Activated T-cell treated with anti-CD3 and anti-CD28 coated beads, Interleukin-2, amount 50 U/mL, for 72 hours (primary cell): Measurements from ENCODE around the gene TEX2. TPM values are rescaled to one million over a fixed set of nuclear protein-coding genes. Genes with fewer than 3 reads are reported as not detected.

Experiments
- ATAC-seq, 2 donors: fragments of 150-1000 bp; cut with Tn5 transposase; replicated peaks in 1 of 2; 2 replicates each; pipeline ENCODE4 v1.10.0; 2021; ENCODE audit warnings: moderate library complexity in 2 of 2, mild to moderate bottlenecking in 1 of 2
- DNase-seq, 2 donors: peaks; one replicate each; pipeline ENCODE4 v3.0.0; 2021 to 2022; ENCODE audit warnings: mixed read lengths in 1 of 2
- H3K27ac Mint-ChIP-seq: one replicate; pipeline ENCODE4 v1.8.0; 2022; ENCODE audit warnings: mild to moderate bottlenecking, moderate library complexity, mixed read lengths
- H3K27me3 Mint-ChIP-seq: one replicate; pipeline ENCODE4 v1.8.0; 2022; ENCODE audit warnings: low read depth, mixed read lengths
- H3K36me3 Mint-ChIP-seq, 2 donors: one replicate each; pipeline ENCODE4 v1.8.0; 2022; ENCODE audit warnings: mixed read lengths in 2 of 2, mild to moderate bottlenecking in 1 of 2; ENCODE audit not compliant: insufficient read depth in 2 of 2
- H3K4me1 Mint-ChIP-seq: one replicate; pipeline ENCODE4 v1.8.0; 2022; ENCODE audit warnings: low read depth, mixed read lengths
- H3K4me3 Mint-ChIP-seq, 2 donors: one replicate each; pipeline ENCODE4 v1.8.0; 2022; ENCODE audit warnings: mild to moderate bottlenecking in 2 of 2, mixed read lengths in 2 of 2, moderate library complexity in 2 of 2
- H3K9me3 Mint-ChIP-seq, 2 donors: one replicate each; pipeline ENCODE4 v1.8.0; 2022; ENCODE audit warnings: mixed read lengths in 2 of 2
- total RNA-seq, 2 donors: library from RNA; stranded (reverse); gene quantifications; one replicate each; pipeline ENCODE4 v1.2.3, GENCODE V29; 2022

TEX2 gene
- total RNA-seq = 10 to 100 TPM; 10.5 to 15.7 TPM

GRCh38 chr17:64263000-64263766 lies at the start of gene TEX2:
TSS of gene TEX2 (minus strand) at chr17:64263260. CDS start at chr17:64214217, 49,043 bp downstream.
- ATAC-seq (peak; percentile 86 to 87), DNase-seq (peak; percentile 93 to 94)
- Mint-ChIP-seq H3K27me3 (no peaks in the 10 kb centered on the region), H3K4me3 (peak within 1 kb of the TSS; percentile 93), H3K4me1 (peaks cover 46% of the 10 kb centered on the region), H3K9me3 (no peaks in the 10 kb centered on the region), H3K36me3 (no peaks in the 10 kb centered on the region), H3K27ac (peak within 1 kb of the TSS; percentile 78)

GRCh38 chr17:64309710-64310109 lies 46.6 kb upstream of the TEX2 start:
- H3K27me3 Mint-ChIP-seq = no peaks in the 10 kb centered on the region
- DNase-seq = no peak
- H3K4me3 Mint-ChIP-seq = no peak overlapping the region
- H3K36me3 Mint-ChIP-seq = no peaks in the 10 kb centered on the region
- no peaks in the 10 kb centered on the region for H3K9me3 Mint-ChIP-seq
- peaks cover 9% of the 10 kb centered on the region for H3K4me1 Mint-ChIP-seq
- ATAC-seq = no peak
- no peak overlapping the region for H3K27ac Mint-ChIP-seq

- ATAC-seq (no peak), DNase-seq (no peak)
- H3K27me3 Mint-ChIP-seq = no peaks in the 10 kb centered on the region
- peaks cover 9% of the 10 kb centered on the region for H3K4me1 Mint-ChIP-seq
- no peaks in the 10 kb centered on the region for H3K36me3 Mint-ChIP-seq
- no peaks in the 10 kb centered on the region for H3K9me3 Mint-ChIP-seq
- no peak overlapping the region for H3K4me3 Mint-ChIP-seq
- no peak overlapping the region for H3K27ac Mint-ChIP-seq
Observed at GRCh38 chr17:64309021-64309420, 46.0 kb upstream of the TEX2 start.

GRCh38 chr17:64306850-64307463 lies 43.9 kb upstream of the TEX2 start:
- Mint-ChIP-seq H3K27me3 (no peaks in the 10 kb centered on the region), H3K27ac (no peak overlapping the region), H3K9me3 (no peaks in the 10 kb centered on the region), H3K36me3 (no peaks in the 10 kb centered on the region), H3K4me1 (peaks cover 9% of the 10 kb centered on the region), H3K4me3 (no peak overlapping the region)
- peak in 1 of 2 donors; percentile 43 for ATAC-seq
- DNase-seq = peak; percentile 58 to 67

GRCh38 chr17:64304551-64304950 lies 41.5 kb upstream of the TEX2 start:
- Mint-ChIP-seq H3K27me3 (no peaks in the 10 kb centered on the region), H3K4me3 (no peak overlapping the region), H3K36me3 (no peaks in the 10 kb centered on the region), H3K4me1 (peaks cover 9% of the 10 kb centered on the region), H3K27ac (no peak overlapping the region), H3K9me3 (no peaks in the 10 kb centered on the region)
- no peak for ATAC-seq
- DNase-seq = no peak

GRCh38 chr17:64300699-64300965 lies 37.6 kb upstream of the TEX2 start:
- ATAC-seq = no peak
- H3K27ac Mint-ChIP-seq = no peak overlapping the region
- H3K9me3 Mint-ChIP-seq = no peaks in the 10 kb centered on the region
- no peaks in the 10 kb centered on the region for H3K27me3 Mint-ChIP-seq
- H3K4me1 Mint-ChIP-seq = no peaks in the 10 kb centered on the region
- no peak overlapping the region for H3K4me3 Mint-ChIP-seq
- DNase-seq = no peak
- H3K36me3 Mint-ChIP-seq = no peaks in the 10 kb centered on the region

- no peak overlapping the region for H3K27ac Mint-ChIP-seq
- H3K27me3 Mint-ChIP-seq = no peaks in the 10 kb centered on the region
- no peaks in the 10 kb centered on the region for H3K36me3 Mint-ChIP-seq
- H3K4me1 Mint-ChIP-seq = no peaks in the 10 kb centered on the region
- no peaks in the 10 kb centered on the region for H3K9me3 Mint-ChIP-seq
- ATAC-seq (no peak), DNase-seq (no peak)
- no peak overlapping the region for H3K4me3 Mint-ChIP-seq
Observed at GRCh38 chr17:64297467-64298088, 34.5 kb upstream of the TEX2 start.

GRCh38 chr17:64296246-64296645 lies 33.2 kb upstream of the TEX2 start:
- ATAC-seq = no peak
- Mint-ChIP-seq H3K27ac (no peak overlapping the region), H3K9me3 (peaks cover 3% of the 10 kb centered on the region in 2 donors), H3K36me3 (peaks cover 2 to 8% of the 10 kb centered on the region in 2 donors), H3K4me1 (no peaks in the 10 kb centered on the region), H3K4me3 (no peak overlapping the region), H3K27me3 (no peaks in the 10 kb centered on the region)
- no peak for DNase-seq

GRCh38 chr17:64295146-64295545 lies 32.1 kb upstream of the TEX2 start:
- H3K27me3 Mint-ChIP-seq = no peaks in the 10 kb centered on the region
- H3K4me1 Mint-ChIP-seq = no peaks in the 10 kb centered on the region
- H3K4me3 Mint-ChIP-seq = no peak overlapping the region
- peaks cover 5 to 15% of the 10 kb centered on the region in 2 donors for H3K36me3 Mint-ChIP-seq
- ATAC-seq (no peak), DNase-seq (no peak)
- peaks cover 5 to 9% of the 10 kb centered on the region in 2 donors for H3K9me3 Mint-ChIP-seq
- H3K27ac Mint-ChIP-seq = no peak overlapping the region

GRCh38 chr17:64291268-64291851 lies 28.3 kb upstream of the TEX2 start:
- H3K36me3 Mint-ChIP-seq = peaks cover 5 to 15% of the 10 kb centered on the region in 2 donors
- no peak overlapping the region for H3K4me3 Mint-ChIP-seq
- no peaks in the 10 kb centered on the region for H3K27me3 Mint-ChIP-seq
- no peaks in the 10 kb centered on the region for H3K4me1 Mint-ChIP-seq
- ATAC-seq (no peak), DNase-seq (no peak)
- H3K27ac Mint-ChIP-seq = no peak overlapping the region
- peaks cover 5 to 9% of the 10 kb centered on the region in 2 donors for H3K9me3 Mint-ChIP-seq

GRCh38 chr17:64289741-64290141 lies 26.7 kb upstream of the TEX2 start:
- Mint-ChIP-seq H3K27me3 (no peaks in the 10 kb centered on the region), H3K27ac (no peak overlapping the region), H3K4me3 (no peak overlapping the region), H3K9me3 (peaks cover 5 to 9% of the 10 kb centered on the region in 2 donors), H3K36me3 (peaks cover 5 to 15% of the 10 kb centered on the region in 2 donors), H3K4me1 (no peaks in the 10 kb centered on the region)
- ATAC-seq (no peak), DNase-seq (no peak)

- Mint-ChIP-seq H3K27ac (no peak overlapping the region), H3K4me1 (peaks cover 6% of the 10 kb centered on the region), H3K27me3 (no peaks in the 10 kb centered on the region), H3K36me3 (no peaks in the 10 kb centered on the region), H3K4me3 (no peak overlapping the region), H3K9me3 (no peaks in the 10 kb centered on the region)
- ATAC-seq (no peak), DNase-seq (no peak)
Observed at GRCh38 chr17:64282753-64283080, 19.7 kb upstream of the TEX2 start.

GRCh38 chr17:64281962-64282752 lies 19.1 kb upstream of the TEX2 start:
- Mint-ChIP-seq H3K4me3 (no peak overlapping the region), H3K4me1 (peaks cover 6% of the 10 kb centered on the region), H3K27ac (no peak overlapping the region), H3K36me3 (no peaks in the 10 kb centered on the region), H3K27me3 (no peaks in the 10 kb centered on the region), H3K9me3 (no peaks in the 10 kb centered on the region)
- DNase-seq = peak; percentile 52 to 63
- peak in 1 of 2 donors; percentile 34 for ATAC-seq
